Activated CD8-positive, alpha-beta memory T cell treated with anti-CD3 and anti-CD28 coated beads for 1 hour (primary cell): ENCODE results near the gene NUDT9.
A peak's percentile ranks its signal among the peaks of the same experiment; 100 is the strongest.
"Not testable (repeated sequence)": the region's sequence is repeated elsewhere in the genome, so short reads cannot be mapped to it uniquely, and the experiment has no call there.

Experiments
- DNase-seq, 2 donors: peaks; one replicate each; pipeline ENCODE4 v3.0.0-alpha.2; 2020; ENCODE audit warnings: low read depth in 1 of 2; ENCODE audit errors: extremely low read depth in 1 of 2

NUDT9 gene

DNA sequence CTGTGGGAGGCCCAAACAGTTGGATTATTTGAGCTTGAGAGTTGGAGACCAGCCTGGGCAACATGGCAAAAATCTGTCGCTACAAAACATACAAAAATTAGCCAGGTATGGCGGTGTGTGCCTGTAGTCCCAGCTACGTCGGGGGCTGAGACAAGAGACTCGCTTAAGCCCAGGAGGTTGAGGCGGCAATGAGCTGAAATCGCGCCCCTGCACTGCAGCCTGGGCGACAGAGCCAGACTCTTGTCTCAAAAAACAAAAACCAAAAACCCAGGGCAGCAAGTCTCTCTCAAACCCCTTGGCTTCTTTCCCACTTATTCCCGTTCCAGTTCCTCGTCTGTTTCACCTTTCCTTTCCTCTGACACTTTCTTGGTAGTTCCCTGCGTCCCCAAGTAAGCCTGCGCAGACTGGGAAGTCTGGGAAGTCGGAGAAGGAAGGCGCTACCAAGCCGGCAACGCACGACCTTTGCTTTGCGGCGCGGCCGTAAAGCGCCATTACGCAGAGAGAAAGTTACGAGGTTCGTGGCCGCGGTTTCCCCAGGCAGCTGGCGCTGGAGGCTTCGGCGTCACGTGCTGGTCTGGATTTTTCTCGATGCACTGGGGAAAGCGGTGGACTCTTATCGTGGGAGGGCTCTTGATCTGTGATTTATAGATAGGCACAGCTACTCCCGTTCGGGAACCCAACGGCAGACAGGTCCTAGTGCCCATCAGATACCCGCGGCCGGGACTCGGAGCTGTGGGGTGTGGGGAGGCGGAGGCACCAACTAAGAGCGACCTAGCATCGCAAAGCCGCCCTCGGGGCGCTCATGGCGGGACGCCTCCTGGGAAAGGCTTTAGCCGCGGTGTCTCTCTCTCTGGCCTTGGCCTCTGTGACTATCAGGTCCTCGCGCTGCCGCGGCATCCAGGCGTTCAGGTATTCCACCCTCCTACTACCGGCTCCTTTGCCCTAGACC lies at the start of gene NUDT9:
Gene NUDT9, plus strand, starts transcription at position 470 of the 949 bp plus-strand sequence. Its CDS starts 333 bp downstream, at position 803.
- DNase-seq: peak; percentile 52 to 76

DNA sequence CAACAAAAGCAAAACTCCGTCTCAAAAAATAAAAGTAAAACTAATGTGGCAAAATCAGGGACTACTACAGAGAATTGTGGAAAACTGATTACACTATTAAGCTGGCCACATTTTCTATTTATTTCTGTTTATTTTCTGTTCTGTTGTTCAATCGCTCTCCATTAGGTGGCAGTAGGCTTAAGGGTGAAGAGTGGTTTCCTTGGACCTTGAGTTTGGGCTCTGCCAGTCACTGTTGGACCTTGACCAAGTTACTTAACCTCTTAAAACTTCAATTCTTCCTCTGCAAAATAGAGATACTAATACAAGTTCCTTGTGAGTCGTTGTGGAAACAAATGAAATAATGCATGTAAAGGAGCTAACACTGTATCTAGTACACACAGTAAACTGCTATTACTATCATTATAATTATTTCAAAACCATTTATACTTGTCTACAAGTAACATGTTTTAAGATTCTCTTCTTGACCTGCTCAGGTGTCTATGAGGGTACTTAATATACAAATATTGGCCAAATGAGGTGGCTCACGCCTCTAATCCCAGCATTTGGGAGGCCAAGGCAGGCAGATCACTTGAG lies 46.6 kb upstream of the NUDT9 start:
- no peak for DNase-seq

GRCh38 chr4:87377816-87378215 lies 44.6 kb upstream of the NUDT9 start:
- DNase-seq: no peak

DNA sequence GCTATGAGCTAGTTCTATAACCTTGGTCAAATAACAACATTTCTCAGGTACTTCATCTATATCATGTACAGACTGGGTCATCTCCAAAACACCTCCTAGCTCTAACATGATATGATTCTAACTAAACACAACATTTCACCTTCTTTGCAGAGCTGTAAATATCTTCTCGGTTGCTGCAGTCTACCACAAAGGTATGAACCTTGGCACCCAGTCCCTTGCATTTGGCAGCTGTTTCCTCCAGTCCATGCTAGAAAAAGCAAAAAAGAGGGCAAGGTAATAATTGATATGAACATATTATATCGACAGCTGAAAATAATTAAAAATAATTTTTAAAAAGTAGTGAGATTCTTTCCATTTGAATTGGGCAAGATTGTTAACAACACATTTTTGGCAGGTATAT lies 40.3 kb upstream of the NUDT9 start:
- DNase-seq: no peak

DNA sequence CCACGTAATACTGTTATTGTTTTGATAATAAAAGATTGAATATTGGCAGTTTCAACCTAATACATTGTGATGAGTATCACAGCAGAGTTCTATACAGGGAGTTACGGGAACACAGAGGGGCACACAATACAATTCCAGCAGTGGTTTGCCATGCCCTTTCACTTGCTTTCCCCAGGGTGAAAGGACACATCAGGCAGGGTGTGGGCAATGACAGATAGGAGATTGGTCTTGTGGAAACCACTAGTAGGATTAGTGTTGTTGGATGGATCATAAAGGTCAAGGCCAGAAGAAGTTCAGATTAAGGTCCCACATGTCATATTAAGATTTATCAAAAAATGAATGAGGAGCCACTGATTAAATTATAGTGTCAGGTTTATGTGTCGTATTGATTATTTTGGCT lies 39.4 kb upstream of the NUDT9 start:
- DNase-seq: no peak

DNA sequence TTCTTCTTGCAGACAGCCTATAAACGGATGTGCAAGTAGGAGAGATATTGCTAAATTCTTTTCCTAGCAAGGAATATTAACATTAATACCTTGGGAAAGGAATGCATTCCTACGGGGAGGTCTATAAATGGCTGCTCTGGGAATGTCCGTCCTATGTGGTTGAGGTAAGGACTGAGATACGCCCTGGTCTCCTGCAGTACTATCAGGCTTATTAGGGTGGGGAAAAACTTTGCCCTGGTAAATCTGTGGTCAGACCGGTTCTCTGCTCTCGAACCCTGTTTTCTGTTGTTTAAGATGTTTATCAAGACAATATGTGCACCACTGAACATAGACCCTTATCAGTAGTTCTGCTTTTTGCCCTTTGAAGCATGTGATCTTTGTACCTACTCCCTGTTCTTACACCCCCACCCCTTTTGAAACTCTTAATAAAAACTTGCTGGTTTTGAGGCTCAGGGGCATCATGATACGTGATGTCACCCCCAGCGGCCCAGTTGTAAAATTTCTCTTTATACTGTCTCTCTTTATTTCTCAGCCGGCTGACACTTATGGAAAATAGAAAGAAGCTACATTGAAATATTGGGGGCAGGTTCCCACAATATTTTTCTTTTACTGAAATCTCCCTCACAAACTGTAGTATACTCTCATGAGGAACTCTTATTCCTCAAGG lies 37.8 kb upstream of the NUDT9 start:
- DNase-seq: not testable (repeated sequence)

- no peak for DNase-seq
These were observed 35.1 kb upstream of the NUDT9 start for GRCh38 chr4:87387237-87387636.

DNA sequence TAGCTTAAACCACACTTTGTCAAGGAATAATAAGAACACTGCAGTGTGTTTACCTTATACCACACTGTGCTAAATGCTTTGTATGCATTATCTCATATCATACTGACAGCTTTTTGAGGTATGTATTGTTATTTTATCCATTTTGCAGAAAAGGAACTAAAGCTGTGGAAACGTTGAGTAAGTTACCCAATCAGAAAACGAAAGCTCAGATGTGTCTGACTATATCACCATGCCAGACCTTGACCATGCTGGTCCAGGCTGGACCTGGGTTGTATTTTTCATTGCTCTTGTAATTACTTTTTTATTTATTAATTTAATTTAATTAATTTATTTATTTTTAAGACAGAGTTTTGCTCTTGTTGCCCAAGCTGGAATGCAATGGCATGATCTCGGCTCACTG lies 33.5 kb upstream of the NUDT9 start:
- no peak for DNase-seq

DNA sequence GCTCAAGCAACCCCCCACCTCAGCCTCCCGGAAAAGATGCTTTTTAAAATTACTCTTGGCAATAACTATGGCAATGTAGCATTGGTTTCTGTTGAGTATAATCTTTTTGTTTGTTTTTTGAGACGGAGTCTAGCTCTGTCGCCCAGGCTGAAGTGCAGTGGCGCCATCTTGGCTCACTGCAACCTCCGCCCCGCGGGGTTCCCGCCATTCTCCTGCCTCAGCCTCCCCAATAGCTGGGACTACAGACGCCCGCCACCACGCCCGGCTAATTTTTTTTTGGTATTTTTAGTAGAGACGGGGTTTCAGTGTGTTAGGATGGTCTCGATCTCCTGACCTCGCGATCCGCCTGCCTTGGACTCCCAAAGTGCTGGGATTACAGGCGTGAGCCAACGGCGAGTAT lies 32.3 kb upstream of the NUDT9 start:
- not testable (repeated sequence) for DNase-seq

- no peak for DNase-seq
These were observed 31.9 kb upstream of the NUDT9 start for GRCh38 chr4:87390551-87390890.

DNA sequence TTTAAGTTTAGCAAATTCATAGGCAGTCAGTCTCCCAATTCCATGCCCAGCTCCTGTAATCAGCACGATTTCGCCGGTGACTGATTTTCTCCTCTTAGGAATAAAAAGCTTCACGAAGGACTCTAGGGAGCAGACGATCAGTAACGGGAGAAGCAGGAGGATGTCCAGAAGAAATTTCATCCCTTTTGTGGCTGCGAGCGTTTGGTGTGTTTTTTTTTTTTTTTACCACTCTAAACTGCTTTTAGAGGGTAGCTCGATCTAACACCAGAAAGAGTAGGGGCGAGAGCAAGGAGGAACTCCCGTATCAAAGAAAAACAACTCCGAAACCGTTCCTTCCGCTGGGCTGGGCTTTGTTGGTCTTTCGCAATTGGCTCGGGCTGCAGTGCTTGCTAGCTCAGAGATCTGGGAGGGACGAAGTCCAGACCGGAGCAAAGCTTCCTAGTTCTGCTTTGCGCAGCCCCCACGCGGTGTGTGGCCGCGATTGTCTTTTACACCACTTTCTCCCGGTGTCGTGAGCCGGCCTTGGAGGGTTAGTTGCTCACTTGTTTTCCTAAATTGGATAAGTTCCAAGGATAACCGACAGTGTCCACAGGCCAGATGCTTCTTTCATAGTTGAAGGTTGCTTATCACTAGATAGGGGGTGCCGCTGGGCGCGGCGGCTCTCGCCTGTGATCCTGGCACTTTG lies 31.3 kb upstream of the NUDT9 start, which contains the start of gene HSD17B11:
Gene HSD17B11, minus strand, starts transcription at position 298 of the 685 bp plus-strand sequence. Its CDS starts 118 bp downstream, at position 180.
- DNase-seq: peak; percentile 49 to 58

GRCh38 chr4:87391576-87392054 lies 30.8 kb upstream of the NUDT9 start:
- no peak for DNase-seq

DNA sequence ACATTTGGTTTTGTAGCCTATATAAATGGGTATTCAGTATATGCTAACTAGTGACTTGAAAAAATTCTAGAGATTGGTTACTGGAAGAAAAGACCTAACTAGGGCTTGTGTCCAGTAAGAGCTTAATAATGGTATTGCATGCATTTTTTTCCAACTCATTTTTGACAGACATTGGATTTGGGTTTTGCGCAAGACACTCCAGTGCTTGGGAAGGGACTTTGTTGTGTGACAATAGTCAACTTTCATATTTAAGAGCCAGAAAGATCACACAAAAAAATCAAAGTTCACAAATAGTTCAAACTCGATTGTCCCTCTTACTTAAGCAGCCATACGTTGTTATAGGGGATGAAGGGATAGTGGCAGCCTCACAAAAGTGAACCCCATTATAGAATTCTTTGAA lies 30.2 kb upstream of the NUDT9 start:
- no peak for DNase-seq

- peak in 1 of 2 donors; percentile 15 for DNase-seq
These were observed 27.3 kb upstream of the NUDT9 start for GRCh38 chr4:87395073-87395472.

- not testable (repeated sequence) for DNase-seq
These were observed 26.5 kb upstream of the NUDT9 start for GRCh38 chr4:87395851-87396250.

- DNase-seq: no peak
These were observed 23.2 kb upstream of the NUDT9 start for GRCh38 chr4:87399148-87399547.

DNA sequence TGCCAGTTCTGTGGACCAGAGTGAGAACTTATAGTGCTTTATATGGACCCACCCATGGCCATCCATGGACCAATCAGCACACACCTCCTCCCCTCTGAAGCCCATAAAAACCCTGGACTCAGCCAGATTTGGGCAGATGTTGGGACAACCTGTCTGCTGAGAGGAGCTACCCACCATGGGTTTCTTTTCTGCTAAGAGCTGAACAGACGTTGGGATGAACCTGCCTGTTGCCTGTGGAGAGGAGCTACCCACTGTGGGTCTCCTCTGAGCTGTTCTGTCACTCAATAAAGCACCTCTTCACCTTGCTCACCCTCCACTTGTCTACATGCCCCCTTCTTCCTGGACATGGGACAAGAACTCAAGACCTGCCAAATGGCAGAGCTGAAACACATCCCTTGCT lies 22.4 kb upstream of the NUDT9 start:
- DNase-seq: no peak

- DNase-seq: not testable (repeated sequence)
These were observed 18.6 kb upstream of the NUDT9 start for GRCh38 chr4:87403732-87404131.

DNA sequence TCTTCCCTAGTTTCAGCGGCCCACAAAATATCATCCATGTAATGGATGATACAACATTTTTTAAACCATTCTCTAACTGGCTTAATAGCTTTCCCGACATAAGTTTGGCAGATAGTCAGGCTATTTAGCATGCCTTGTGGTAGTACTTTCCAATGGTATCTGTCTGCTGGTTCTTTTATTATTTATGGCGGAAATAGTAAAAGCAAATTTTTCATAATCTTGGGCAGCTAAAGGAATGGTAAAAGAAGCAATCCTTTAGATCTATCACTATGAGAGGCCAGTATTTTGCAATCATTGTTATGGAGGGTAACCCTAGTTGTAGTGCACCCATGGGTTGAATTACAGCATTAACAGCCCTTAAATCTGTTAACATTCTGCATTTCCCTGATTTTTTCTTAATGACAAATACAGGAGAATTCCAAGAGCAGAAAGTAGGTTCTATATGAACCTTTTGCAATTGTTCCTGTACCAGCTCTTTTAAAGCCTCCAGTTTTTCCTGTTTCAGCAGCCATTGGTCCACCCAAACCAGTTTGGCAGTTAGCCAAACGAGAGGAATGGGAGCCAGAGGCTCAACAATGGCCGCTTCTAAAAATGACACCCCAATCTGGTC lies 17.1 kb upstream of the NUDT9 start:
- DNase-seq: no peak

DNA sequence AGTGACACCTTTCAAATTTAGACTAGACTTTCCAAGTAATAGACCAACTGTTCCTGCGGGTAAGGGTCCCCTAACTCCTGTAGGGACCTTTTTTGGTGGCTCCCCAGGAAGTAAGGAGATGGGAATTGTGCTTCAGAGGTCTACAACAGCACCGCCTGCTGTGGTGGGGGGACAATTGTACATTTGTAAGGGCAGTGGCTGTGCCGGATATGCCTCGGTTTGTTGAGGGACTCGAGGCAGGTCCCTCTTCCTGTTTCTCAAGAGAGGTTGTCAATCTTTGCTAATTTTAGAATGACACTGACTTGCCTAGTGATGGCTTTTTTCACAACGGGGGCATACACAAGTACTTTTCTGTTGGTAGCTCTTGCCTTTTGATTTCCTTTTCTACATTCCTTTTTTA lies 15.9 kb upstream of the NUDT9 start:
- no peak for DNase-seq
